T-cell (primary cell): Measurements from ENCODE around the gene CENPK. TPM values are rescaled to one million over a fixed set of nuclear protein-coding genes. Genes with fewer than 3 reads are reported as not detected.
"Not testable (repeated sequence)": the region's sequence is repeated elsewhere in the genome, so short reads cannot be mapped to it uniquely, and the experiment has no call there.

Source experiments
- ATAC-seq, 4 experiments: fragments of 200-7000 bp in 3 of 4; fragments of 150-1000 bp in 1 of 4; cut with Tn5 transposase; replicated peaks in 1 of 4; 1 replicate in 3 of 4; 2 replicates in 1 of 4; pipeline ENCODE4 v1.10.0; 2021; ENCODE audit warnings: moderate library complexity in 3 of 4, mild to moderate bottlenecking in 2 of 4, moderate number of reproducible peaks in 1 of 4
- CTCF ChIA-PET, 2 donors: fragments of 300-600 bp; sonication (Branson Sonifier 250); formaldehyde crosslinking; loops; one replicate each; lab custom pipeline; 2022; ENCODE audit warnings: antibody characterized with exemption in 2 of 2; lab: Charles Lee
- POLR2A ChIA-PET, 2 donors: fragments of 300-600 bp; sonication (Branson Sonifier 250); formaldehyde crosslinking; loops; one replicate each; lab custom pipeline; 2022; ENCODE audit warnings: antibody characterized with exemption in 2 of 2; lab: Charles Lee
- DNase-seq, 35 experiments: peaks; one replicate each; pipeline versions ENCODE4 v3.0.0 to v3.0.0-alpha.2; 2013 to 2023
- H3K27ac ChIP-seq: one replicate; pipeline ENCODE4 v1.5.1; 2013; ENCODE audit warnings: low read length
- H3K27me3 ChIP-seq, 2 experiments: replicated peaks in 1 of 2; 1 replicate in 1 of 2; 2 replicates in 1 of 2; pipeline versions ENCODE4 v1.6.1 to v1.7.0; 2013; ENCODE audit warnings: low read length in 1 of 2, mixed read lengths in 1 of 2; ENCODE audit not compliant: control insufficient read depth in 2 of 2, insufficient read depth in 2 of 2; ENCODE audit errors: extremely low read depth in 1 of 2
- H3K36me3 ChIP-seq, 2 donors: 1 replicate in 1 of 2; 2 replicates in 1 of 2; pipeline versions ENCODE4 v1.6.1 to v1.7.0; 2013; ENCODE audit warnings: low read length in 1 of 2; ENCODE audit not compliant: control insufficient read depth in 2 of 2, insufficient read depth in 1 of 2; ENCODE audit errors: extremely low read depth in 1 of 2
- H3K4me1 ChIP-seq, 2 experiments: 1 replicate in 1 of 2; 2 replicates in 1 of 2; pipeline versions ENCODE4 v1.6.1 to v1.7.0; 2013; ENCODE audit warnings: low read length in 2 of 2, mixed read lengths in 1 of 2; ENCODE audit not compliant: insufficient read depth in 2 of 2, control insufficient read depth in 1 of 2; ENCODE audit errors: extremely low read depth in 1 of 2
- H3K4me3 ChIP-seq, 2 donors: 1 replicate in 1 of 2; 2 replicates in 1 of 2; pipeline versions ENCODE4 v1.5.1 to v1.7.0; 2013; ENCODE audit warnings: mild to moderate bottlenecking in 2 of 2, low read length in 1 of 2, moderate library complexity in 1 of 2; ENCODE audit not compliant: control insufficient read depth in 1 of 2; ENCODE audit errors: extremely low read depth in 1 of 2
- H3K9me3 ChIP-seq: 2 replicates; pipeline ENCODE4 v1.7.0; 2013
- H3K27ac Mint-ChIP-seq, 2 donors: one replicate each; pipeline ENCODE4 v1.8.0; 2020 to 2021; ENCODE audit warnings: mild to moderate bottlenecking in 2 of 2, mixed read lengths in 2 of 2
- H3K27me3 Mint-ChIP-seq, 2 donors: one replicate each; pipeline ENCODE4 v1.8.0; 2021 to 2022; ENCODE audit warnings: mixed read lengths in 2 of 2
- H3K36me3 Mint-ChIP-seq: one replicate; pipeline ENCODE4 v1.8.0; 2021; ENCODE audit warnings: mixed read lengths
- H3K4me1 Mint-ChIP-seq, 3 donors: one replicate each; pipeline ENCODE4 v1.8.0; 2020 to 2022; ENCODE audit warnings: mixed read lengths in 3 of 3, mild to moderate bottlenecking in 1 of 3
- H3K4me3 Mint-ChIP-seq, 3 donors: one replicate each; pipeline ENCODE4 v1.8.0; 2020 to 2022; ENCODE audit warnings: mild to moderate bottlenecking in 3 of 3, mixed read lengths in 3 of 3, moderate library complexity in 3 of 3
- H3K9me3 Mint-ChIP-seq, 3 donors: one replicate each; pipeline ENCODE4 v1.8.0; 2020 to 2022; ENCODE audit warnings: mixed read lengths in 3 of 3
- WGBS: methylation state at CpG from one replicate; pipeline ENCODE4 v1.1.5; 2013; ENCODE audit warnings: missing lambda C conversion rate; ENCODE audit not compliant: insufficient coverage; 5-methylcytosine and 5-hydroxymethylcytosine counted together
- total RNA-seq, 35 experiments: library from RNA in 6 of 35; stranded (reverse) in 6 of 35; fragments of 120-200 nt in 1 of 35; gene quantifications; one replicate each; pipeline versions ENCODE4 v1.2.1 to v1.2.4 and lab custom pipeline; 2013 to 2026

CENPK gene, protein sequence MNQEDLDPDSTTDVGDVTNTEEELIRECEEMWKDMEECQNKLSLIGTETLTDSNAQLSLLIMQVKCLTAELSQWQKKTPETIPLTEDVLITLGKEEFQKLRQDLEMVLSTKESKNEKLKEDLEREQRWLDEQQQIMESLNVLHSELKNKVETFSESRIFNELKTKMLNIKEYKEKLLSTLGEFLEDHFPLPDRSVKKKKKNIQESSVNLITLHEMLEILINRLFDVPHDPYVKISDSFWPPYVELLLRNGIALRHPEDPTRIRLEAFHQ
- total RNA-seq, result 10 to 100 TPM; 12.4 to 85.4 (median 50.5) TPM
- total RNA-seq (2013), result 8.1 TPM
- total RNA-seq (lab: John Stamatoyannopoulos, UW), result 1.2 to 75.0 (median 23.2) reads per million in 29 experiments

DNA sequence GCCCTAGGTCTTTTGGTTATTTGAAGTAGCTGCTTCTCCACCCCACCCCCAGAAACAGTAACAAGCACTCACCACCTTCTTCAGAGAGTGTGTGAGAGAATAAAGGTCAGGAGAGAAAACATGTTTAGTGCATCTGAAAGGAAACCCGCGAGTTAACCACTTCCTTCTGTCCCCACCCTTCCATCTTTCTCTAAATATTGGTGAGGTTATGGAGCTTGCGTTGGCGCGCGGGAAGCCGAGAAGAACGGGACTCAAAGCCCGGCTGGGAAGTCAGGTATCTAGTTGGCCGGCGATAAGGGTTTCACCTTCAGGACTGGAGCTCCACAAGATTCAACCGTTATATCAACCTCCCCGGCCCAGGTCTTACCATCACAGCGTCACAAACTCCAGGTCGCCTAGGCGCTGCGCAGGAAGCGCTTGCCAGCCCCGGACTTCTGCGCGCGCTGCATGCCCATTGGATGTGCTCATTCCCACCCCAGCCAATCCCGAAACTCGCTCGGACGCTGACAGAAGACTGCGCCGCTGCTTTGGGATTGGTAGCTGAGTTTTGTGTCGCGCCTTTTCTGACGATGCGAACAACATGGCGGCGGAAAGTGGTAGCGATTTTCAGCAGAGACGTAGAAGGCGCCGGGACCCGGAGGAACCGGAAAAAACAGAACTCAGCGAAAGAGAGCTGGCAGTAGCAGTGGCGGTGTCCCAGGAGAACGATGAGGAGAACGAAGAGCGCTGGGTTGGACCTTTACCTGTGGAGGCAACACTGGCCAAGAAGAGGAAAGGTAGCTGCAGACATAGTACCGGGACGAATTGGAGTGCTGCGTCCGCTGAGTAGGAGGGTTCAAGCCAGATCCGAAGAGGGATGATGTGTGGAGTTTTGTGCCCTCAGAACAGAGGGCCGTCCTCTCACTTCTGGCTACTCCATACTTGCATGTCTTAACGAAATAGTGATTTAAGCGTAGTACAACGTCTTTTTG is at the start of gene CENPK, which contains the start of gene PPWD1:
Gene CENPK, minus strand, starts transcription at position 438 of the 971 bp plus-strand sequence. CDS start 8,261 bp downstream, outside the sequence.
Gene PPWD1, plus strand, starts transcription at position 566 of the 971 bp plus-strand sequence. Its CDS starts 15 bp downstream, at position 581.
- Histone ChIP-seq H3K27me3 (no peaks in the 10 kb centered on the region), H3K36me3 (peaks cover 4 to 11% of the 10 kb centered on the region in 2 donors), H3K9me3 (no peaks in the 10 kb centered on the region), H3K27ac (peak within 1 kb of the TSS; percentile 97), H3K4me1 (peaks cover 16 to 20% of the 10 kb centered on the region in 2 experiments), H3K4me3 (peak within 1 kb of the TSS; percentile 96 to 99)
- CTCF ChIA-PET, result interaction anchor here (0.5 to 4.4 kb wide), 9 partner anchors 14 to 752 kb away, joined by 3 to 16 read pairs (median 6); partner anchors contain the start of gene TRIM23 (in 1 of the 2)
- Mint-ChIP-seq H3K27me3 (no peaks in the 10 kb centered on the region), H3K9me3 (no peaks in the 10 kb centered on the region), H3K4me3 (peak within 1 kb of the TSS; percentile 95 to 98 (median 96)), H3K4me1 (peaks cover 54 to 71% (median 68%) of the 10 kb centered on the region in 3 donors), H3K27ac (peak within 1 kb of the TSS; percentile 97 to 99), H3K36me3 (peaks cover 16% of the 10 kb centered on the region)
- ATAC-seq (peak; percentile 95 to 99 (median 97)), DNase-seq (peak; percentile 87 to 97 (median 95))
- WGBS, result under 1% methylated on average over 43 of the region's 54 CpGs
- POLR2A ChIA-PET, result interaction anchor here (0.6 to 1.6 kb wide), 14 partner anchors 10 to 814 kb away, joined by 3 to 14 read pairs (median 4); partner anchors contain the start of genes ADAMTS6 (in 1 of the 2), CWC27 (in 1 of the 2), SREK1IP1 (in 1 of the 2) and TRIM23 (in 1 of the 2)

DNA sequence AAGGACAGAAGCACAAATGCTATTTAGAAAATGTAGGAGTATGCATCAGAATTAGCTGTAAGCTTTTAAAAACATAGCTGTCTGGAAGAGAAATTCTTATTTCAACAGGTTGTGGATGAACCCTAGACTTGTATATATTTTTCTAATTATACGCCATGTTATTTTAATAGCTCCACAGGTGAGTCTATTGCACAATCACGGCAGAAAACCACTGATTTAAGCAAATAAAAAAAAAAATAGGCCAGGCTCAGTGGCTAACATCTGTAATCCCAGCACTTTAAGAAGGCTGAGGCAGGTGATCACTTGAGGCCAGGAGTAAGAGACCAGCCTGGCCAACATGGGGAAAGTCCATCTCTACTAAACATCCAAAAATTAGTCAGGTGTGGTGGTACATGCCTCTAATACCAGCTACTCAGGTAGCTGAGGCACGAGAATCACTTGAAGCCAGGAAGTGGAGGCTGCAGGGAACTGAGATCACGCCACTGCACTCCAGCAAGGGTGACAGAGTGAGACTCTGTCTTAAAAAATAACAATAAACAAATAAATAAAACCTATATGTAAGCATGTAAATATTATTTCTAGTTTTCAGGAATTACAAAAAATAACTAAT is 49.4 kb upstream of the CENPK start:
- ChIA-PET POLR2A (interaction anchor here in 1 of 2 donors (1.6 kb wide), 1 partner anchor 11 kb away, joined by 8 read pairs; no protein-coding TSS in a partner anchor), CTCF (interaction anchor here in 1 of 2 donors (1.5 kb wide), 1 partner anchor 10 kb away, joined by 3 read pairs; no protein-coding TSS in a partner anchor)
- Mint-ChIP-seq H3K27me3 (no peaks in the 10 kb centered on the region), H3K4me3 (no peak overlapping the region), H3K27ac (no peak overlapping the region), H3K9me3 (no peaks in the 10 kb centered on the region), H3K4me1 (peaks cover 11 to 29% (median 17%) of the 10 kb centered on the region in 3 donors), H3K36me3 (peaks cover 64% of the 10 kb centered on the region)
- Histone ChIP-seq H3K36me3 (peaks cover 9 to 83% of the 10 kb centered on the region in 2 donors), H3K4me3 (no peak overlapping the region), H3K27me3 (no peaks in the 10 kb centered on the region), H3K27ac (no peak overlapping the region), H3K4me1 (no peaks in the 10 kb centered on the region), H3K9me3 (no peaks in the 10 kb centered on the region)
- no CpG with 5 or more reads among the region's 4 CpGs for WGBS
- DNase-seq (no peak), ATAC-seq (no peak)

DNA sequence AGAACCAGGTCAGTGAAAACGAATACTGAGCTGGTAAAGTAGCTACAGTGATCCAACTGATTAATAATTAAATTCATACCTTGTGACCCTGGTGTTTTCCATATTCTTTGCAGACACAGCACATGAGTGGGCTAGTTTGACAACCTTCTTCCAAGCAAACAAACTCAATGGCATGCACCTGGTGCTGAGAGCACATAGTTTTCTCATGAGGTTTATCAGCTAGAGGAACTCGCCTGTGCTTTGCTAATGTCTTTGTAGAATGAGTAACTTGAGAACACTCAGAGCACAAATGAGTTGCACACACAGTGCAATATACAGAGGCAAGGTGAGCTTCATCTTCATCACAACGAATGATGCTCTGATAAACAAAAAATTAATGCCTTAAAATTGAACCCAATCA is 48.6 kb upstream of the CENPK start:
- no peaks in the 10 kb centered on the region for H3K9me3 Mint-ChIP-seq
- no peak overlapping the region for H3K27ac Mint-ChIP-seq
- WGBS, result 80% methylated on average over 1 of the region's 3 CpGs
- peaks cover 11 to 32% (median 17%) of the 10 kb centered on the region in 3 donors for H3K4me1 Mint-ChIP-seq
- H3K27me3 Mint-ChIP-seq, result no peaks in the 10 kb centered on the region
- Histone ChIP-seq H3K27me3 (no peaks in the 10 kb centered on the region), H3K9me3 (no peaks in the 10 kb centered on the region), H3K36me3 (peaks cover 14 to 89% of the 10 kb centered on the region in 2 donors), H3K4me1 (no peaks in the 10 kb centered on the region), H3K4me3 (no peak overlapping the region), H3K27ac (no peak overlapping the region)
- ChIA-PET CTCF (interaction anchor here (0.7 to 1.5 kb wide), 4 partner anchors 9 to 1548 kb away, joined by 3 to 5 read pairs (median 4); no protein-coding TSS in a partner anchor), POLR2A (interaction anchor here in 1 of 2 donors (0.7 to 1.6 kb wide), 2 partner anchors 12 to 1229 kb away, joined by 4 to 8 read pairs; no protein-coding TSS in a partner anchor)
- ATAC-seq (no peak), DNase-seq (no peak)
- H3K36me3 Mint-ChIP-seq, result peaks cover 71% of the 10 kb centered on the region
- H3K4me3 Mint-ChIP-seq, result no peak overlapping the region

GRCh38 chr5:65601761-65602160 is 38.8 kb upstream of the CENPK start:
- H3K4me1 ChIP-seq, H3K27ac Mint-ChIP-seq, H3K27me3 ChIP-seq, DNase-seq, ATAC-seq, H3K27me3 Mint-ChIP-seq, H3K4me3 ChIP-seq, H3K27ac ChIP-seq, H3K9me3 ChIP-seq, H3K4me3 Mint-ChIP-seq, POLR2A ChIA-PET: not testable (repeated sequence)
- Mint-ChIP-seq H3K36me3 (peaks cover 70% of the 10 kb centered on the region), H3K9me3 (peaks cover 0 to 13% (median 0%) of the 10 kb centered on the region in 3 donors), H3K4me1 (peaks cover 12 to 17% (median 12%) of the 10 kb centered on the region in 3 donors)
- CTCF ChIA-PET, result interaction anchor here in 1 of 2 donors (1.4 kb wide), 1 partner anchor 10 kb away, joined by 3 read pairs; no protein-coding TSS in a partner anchor
- H3K36me3 ChIP-seq, result peaks cover 0 to 71% of the 10 kb centered on the region in 2 donors
- no CpG with 5 or more reads among the region's 1 CpG for WGBS

DNA sequence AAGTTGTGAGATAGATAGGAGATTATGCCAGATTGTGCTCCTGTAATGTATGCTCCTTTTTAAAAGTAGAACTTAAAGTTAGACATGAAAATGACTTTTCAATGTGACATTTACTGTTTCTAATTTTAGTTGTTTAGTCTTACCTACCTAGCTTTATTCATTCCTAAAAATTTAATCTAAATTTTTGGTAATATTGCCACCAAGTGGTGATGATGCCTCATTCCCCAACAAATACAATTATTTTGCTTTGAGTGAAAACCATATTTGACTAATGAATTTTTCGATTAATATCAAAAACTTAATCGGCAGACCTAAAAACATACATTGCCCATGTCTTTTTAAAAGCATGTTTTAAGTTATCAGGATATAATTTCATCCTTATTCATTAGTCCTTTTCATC is 25.7 kb upstream of the CENPK start:
- DNase-seq (no peak), ATAC-seq (no peak)
- no CpG with 5 or more reads among the region's 2 CpGs for WGBS
- Histone ChIP-seq H3K4me1 (no peaks in the 10 kb centered on the region), H3K36me3 (peaks cover 0 to 68% of the 10 kb centered on the region in 2 donors), H3K27ac (no peak overlapping the region), H3K27me3 (no peaks in the 10 kb centered on the region), H3K4me3 (no peak overlapping the region), H3K9me3 (no peaks in the 10 kb centered on the region)
- POLR2A ChIA-PET, result interaction anchor here in 1 of 2 donors (0.6 kb wide), 1 partner anchor 36 kb away, joined by 3 read pairs; the partner anchor contains the start of gene TRIM23
- no peaks in the 10 kb centered on the region for H3K9me3 Mint-ChIP-seq
- no peak overlapping the region for H3K27ac Mint-ChIP-seq
- peaks cover 30% of the 10 kb centered on the region for H3K36me3 Mint-ChIP-seq
- H3K4me3 Mint-ChIP-seq, result no peak overlapping the region
- no peaks in the 10 kb centered on the region for H3K4me1 Mint-ChIP-seq
- CTCF ChIA-PET, result interaction anchor here in 1 of 2 donors (0.5 to 0.6 kb wide), 2 partner anchors 1272 to 1295 kb away, joined by 3 read pairs; no protein-coding TSS in a partner anchor
- H3K27me3 Mint-ChIP-seq, result no peaks in the 10 kb centered on the region
